ENCODE measurements around the gene RETSAT.

- TF ChIP-seq CTCF (IDR thresholded peaks at IDR 0.05; ENCODE audit: insufficient read depth, low read depth, low read length) (no peak), EZH2 (IDR thresholded peaks at IDR 0.05; ENCODE audit: insufficient read depth, low read length) (no peak)
Observed at GRCh38 chr2:85340034-85340892, 14.1 kb downstream of the RETSAT start.

Measured in astrocyte (in vitro differentiated cells and primary cell).